H7 (cell line): Measurements from ENCODE around the gene ADAMTSL2. TPM values are rescaled to one million over a fixed set of nuclear protein-coding genes. Genes with fewer than 3 reads are reported as not detected.
A peak's percentile ranks its signal among the peaks of the same experiment; 100 is the strongest.

Experiments used
- DNase-seq: peaks from one replicate; pipeline ENCODE4 v3.0.0; 2012
- H3K27me3 ChIP-seq: 2 replicates; pipeline ENCODE4 v1.6.0; 2011; ENCODE audit warnings: mild to moderate bottlenecking, low read length; ENCODE audit not compliant: control insufficient read depth, insufficient read depth
- H3K36me3 ChIP-seq: replicated peaks from 2 replicates; pipeline ENCODE4 v1.5.1; 2011; ENCODE audit warnings: low read length; ENCODE audit not compliant: control insufficient read depth, insufficient read depth
- H3K4me3 ChIP-seq: 2 replicates; pipeline ENCODE4 v1.5.1; 2011; ENCODE audit warnings: low read depth, mild to moderate bottlenecking, control low read depth, low read length, moderate library complexity; ENCODE audit not compliant: insufficient read depth
- total RNA-seq: library from RNA; depleted of rRNA; stranded (reverse); fragments of >200 nt; shearing (Covaris generic); gene quantifications from 2 replicates; pipeline ENCODE4 v1.2.3, GENCODE V29; 2014

ADAMTSL2 gene
- total RNA-seq, 1 experiment from 2014 or later = 0.42 TPM

DNA sequence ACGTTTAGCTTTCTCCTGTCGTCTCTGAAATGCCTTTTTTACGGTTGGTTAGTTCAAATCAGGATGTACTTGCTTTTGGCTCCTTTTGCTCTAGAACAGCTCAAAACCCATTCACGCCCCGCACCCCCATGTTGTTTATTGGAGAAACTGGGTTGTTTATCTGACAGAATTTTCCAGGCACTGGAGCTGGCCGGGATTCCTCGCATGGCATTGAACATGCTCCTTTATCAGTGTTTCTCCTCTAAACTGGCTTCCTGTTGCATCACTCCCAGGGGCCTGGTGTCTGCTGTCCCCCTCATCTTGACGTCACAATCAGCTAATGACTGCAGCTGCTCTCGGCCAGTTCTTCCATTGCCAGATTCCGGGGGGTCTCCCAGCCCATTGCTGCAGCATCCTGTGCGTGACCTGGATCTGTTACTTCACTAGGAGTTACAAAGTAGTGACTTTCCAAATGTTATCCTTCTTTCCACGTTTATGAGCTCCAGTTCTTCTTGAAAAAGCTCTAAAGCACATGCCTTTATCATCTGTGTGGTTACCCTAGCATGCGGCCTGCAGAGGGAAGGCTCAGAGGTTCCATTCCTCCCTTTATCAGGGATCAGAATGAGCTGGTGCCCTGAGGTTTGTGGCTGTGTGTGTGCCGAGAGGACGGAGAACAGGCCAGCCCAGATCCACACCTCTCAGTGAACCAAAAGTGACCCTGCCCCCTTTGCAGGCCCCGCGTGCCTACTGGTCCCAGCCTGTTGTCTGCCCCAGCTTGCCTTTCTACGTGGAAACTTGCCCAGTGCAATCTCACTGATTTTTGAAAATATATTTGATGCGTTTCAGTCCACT is 47.2 kb downstream of the ADAMTSL2 start:
- DNase-seq = no peak
- H3K4me3 ChIP-seq = no peak overlapping the region
- H3K36me3 ChIP-seq = no peaks in the 10 kb centered on the region
- H3K27me3 ChIP-seq = no peaks in the 10 kb centered on the region

DNA sequence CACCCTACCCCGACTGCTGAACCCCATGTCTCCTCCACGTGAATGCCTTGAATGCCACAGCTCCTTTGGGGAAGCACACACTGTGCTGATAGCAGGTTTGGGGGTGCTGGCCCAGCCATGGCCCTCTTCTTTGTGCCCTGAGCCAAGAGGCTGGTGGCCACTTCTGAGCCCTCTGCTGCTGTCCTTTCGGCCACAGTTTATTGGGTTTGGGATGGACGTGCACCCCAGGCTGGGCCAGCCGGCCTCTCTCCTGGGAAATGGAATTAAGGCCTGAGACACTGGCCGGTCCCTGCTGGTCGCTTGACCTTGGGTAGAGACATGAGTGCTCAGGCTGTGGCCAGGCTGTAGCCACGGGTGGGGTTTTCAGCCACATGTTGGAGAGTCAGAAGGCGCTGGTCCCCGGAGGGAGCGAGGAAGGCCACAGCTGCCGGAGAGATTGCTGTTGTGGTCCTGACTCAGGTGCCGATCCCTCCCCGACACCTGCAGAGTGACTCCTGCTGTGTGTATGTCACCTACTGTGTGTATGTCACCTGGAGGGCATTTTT is 48.1 kb downstream of the ADAMTSL2 start:
- Histone ChIP-seq H3K36me3 (no peaks in the 10 kb centered on the region), H3K27me3 (no peaks in the 10 kb centered on the region), H3K4me3 (no peak overlapping the region)
- DNase-seq = no peak

DNA sequence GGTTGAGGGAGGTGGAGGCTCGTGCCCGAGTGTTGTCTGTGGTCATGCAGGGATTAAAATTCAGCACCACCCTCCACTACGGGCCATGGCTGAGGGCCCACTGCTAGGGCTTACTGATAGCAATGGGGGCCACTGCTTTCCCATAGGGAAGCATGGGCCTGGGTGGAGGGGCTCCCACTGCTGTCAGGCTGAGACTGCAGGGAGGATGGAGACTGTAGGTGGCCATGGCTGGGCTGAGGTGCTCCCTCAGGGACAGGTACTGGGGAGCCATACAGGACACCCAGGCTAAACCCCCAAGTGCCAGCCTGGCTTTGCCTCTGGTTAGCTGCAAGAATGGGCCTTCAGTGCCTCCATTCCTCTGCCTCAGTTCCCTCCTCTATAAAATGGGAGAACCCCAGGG is 48.6 kb downstream of the ADAMTSL2 start:
- H3K36me3 ChIP-seq = no peaks in the 10 kb centered on the region
- H3K27me3 ChIP-seq = no peaks in the 10 kb centered on the region
- no peak for DNase-seq
- no peak overlapping the region for H3K4me3 ChIP-seq

DNA sequence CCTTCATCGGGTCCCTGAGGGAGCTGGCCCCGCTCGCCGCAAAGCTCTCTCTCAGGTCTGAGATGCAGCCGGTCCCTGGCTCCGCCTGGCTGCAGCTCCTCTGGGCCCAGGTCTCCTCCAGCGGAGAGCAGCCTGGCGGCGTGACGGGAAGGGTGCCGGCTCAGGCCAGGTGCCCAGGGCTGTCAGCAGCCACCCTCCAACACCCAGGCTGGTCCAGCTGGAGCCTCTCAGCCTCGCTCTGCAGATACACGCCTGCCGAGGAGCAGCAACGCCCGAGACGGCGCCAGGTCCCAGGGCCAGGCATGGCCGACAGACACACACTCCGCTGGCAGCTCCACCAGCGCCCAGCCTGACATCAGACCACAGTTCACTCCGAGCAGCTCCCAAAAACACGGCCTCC is 49.1 kb downstream of the ADAMTSL2 start:
- Histone ChIP-seq H3K27me3 (no peaks in the 10 kb centered on the region), H3K36me3 (no peaks in the 10 kb centered on the region), H3K4me3 (no peak overlapping the region)
- peak; percentile 62 for DNase-seq

DNA sequence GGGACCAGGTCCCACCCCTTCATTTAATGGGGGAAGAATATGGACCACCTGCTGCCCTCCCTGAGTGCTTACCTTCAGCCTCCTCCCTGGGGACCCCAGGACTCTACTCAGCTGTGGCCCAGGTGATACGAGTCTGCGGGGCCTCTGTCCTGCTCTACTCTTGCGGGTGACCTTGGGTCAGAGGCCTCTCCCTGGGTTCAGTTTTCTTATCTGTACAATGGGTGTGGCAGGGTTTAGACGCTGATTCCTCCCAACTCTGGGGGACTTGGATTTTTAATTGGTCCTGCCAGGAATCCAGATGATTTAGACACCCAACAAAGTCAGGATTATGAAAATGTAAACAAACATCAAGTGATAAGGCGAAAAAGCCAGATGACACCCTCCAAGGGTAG is 49.7 kb downstream of the ADAMTSL2 start:
- no peak for DNase-seq
- no peaks in the 10 kb centered on the region for H3K36me3 ChIP-seq
- H3K4me3 ChIP-seq = no peak overlapping the region
- no peaks in the 10 kb centered on the region for H3K27me3 ChIP-seq

DNA sequence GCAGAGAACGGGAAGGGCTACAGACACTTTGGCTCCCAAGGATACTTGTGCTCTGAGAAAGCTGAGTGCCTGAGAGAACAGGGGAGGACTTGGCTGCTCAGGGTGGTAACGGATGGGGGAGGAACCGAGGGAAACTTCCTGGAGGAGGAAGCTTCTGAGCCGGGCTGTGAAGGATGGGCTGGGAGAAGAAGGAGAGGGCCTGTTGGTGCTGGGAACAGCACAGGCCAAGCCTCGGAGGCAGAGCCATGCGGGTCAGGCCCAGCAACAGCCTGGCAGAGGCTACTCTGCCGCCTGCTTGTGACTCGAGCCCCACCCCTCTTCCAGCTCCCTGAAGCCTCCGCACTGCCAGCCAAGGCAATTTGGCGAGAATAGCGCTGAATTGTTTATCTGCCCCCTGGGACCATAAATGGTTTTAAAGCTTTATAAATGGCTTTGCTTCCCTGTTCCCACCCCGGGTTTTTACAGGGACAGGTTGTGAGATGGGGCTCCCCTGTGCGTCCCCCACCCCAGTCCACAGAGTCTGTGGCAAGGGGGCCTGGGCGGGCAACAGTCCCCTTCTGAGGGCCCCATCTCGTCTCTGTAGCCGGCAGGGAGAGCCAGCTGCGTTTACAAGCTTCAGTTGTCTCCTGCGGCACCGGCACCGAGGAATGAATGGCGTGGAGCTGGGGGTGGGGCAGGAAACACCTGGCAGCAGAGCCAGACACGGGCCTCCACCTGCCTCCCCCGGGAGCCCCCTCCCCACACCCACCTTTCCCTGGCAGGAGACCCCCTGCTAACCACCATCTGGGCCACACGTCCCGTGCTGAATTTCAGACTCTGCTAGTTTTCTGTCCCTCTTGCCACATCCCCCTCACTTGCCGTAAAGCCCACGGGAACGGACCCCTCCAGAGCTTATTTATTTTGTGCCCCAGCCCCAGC is 50.3 kb downstream of the ADAMTSL2 start:
- peak; percentile 88 for DNase-seq

DNA sequence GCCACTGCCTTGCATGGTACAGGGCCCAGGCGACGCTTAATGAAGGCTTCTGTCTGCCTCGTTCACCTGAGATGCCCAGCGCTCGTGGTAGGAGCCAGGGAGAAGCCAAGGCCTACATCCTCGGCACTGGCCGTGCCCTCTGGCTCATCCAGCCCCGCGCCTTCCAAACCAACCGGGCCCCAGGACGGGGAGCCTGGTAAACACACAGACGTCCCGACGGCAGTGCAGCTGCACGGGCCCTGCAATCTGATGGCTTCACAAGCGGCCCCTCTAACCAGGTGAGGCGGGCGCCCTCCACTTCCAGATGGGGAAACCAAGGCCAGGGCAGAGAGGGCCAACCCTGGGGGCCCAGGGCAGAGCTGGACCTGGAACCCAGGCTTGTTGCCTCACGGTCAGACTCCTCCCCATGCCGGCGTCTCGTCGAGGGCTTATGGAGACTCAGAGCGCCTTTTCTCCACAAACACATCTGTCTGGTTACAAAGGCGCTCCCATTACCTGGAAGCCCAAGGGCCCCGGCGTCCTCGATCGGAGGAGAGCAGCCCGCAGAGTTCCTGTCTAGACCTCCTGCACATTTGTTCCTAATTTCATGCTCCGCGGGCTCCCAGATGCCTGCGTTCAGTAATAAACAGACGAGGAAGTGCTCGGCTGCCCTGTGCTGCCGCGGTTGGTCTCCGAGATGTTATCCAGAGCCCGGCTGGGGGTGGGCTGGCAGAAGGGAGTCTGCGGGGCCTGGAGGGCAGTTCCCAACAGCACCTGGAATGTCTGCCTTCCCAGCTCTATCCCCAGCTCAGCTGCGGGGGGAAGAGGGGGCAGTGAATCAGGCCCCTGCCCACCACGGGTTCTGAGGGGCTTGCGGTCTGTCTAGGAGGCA is 51.2 kb downstream of the ADAMTSL2 start:
- Histone ChIP-seq H3K27me3 (no peaks in the 10 kb centered on the region), H3K4me3 (no peak overlapping the region), H3K36me3 (no peaks in the 10 kb centered on the region)
- DNase-seq = peak; percentile 80

More for the DNA sequence above, 50.3 kb downstream of the ADAMTSL2 start:
- no peak overlapping the region for H3K4me3 ChIP-seq
- H3K27me3 ChIP-seq = no peaks in the 10 kb centered on the region
- no peaks in the 10 kb centered on the region for H3K36me3 ChIP-seq

DNA sequence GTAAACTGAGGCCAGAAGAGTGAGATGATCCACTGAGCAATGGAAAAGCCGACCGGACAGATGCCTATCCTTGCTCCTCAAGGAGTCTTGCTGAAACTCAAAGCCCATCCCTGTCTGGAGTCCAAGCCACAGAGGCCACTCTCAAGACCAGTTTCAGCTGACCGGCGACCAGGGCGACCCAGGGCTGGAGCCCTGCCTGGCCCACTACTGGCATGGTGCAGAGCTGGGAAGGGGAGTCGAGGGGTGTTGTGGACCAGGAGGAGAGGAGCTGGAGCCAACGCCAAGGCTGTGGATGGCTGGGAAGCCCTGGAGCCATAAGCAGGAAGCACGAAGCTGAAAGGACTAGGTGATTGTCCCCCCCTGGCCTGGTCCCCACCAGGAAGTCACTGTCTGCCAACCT is 52.5 kb downstream of the ADAMTSL2 start:
- no peaks in the 10 kb centered on the region for H3K36me3 ChIP-seq
- no peak for DNase-seq
- H3K4me3 ChIP-seq = no peak overlapping the region
- no peaks in the 10 kb centered on the region for H3K27me3 ChIP-seq

DNA sequence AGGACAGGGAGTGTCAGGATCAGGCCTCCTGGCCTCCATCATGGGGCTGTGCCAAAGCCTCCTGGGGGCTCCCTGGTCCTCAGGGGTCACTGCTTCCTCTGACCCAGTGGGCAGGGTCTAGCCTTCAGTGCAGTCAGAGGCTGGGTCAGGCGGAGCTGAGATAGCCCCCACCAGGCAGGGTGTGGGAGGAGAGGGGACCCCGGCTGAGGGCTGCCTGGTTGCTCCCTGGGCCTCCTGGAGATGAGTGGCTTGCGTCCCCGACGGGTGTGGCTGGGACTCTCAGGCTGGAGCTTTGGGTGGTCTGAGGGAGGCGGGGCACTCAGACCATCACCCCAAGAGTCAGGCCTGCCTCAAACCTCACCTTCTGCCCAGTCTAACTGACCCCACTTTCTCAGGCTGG is 53.0 kb downstream of the ADAMTSL2 start:
- Histone ChIP-seq H3K36me3 (no peaks in the 10 kb centered on the region), H3K4me3 (no peak overlapping the region), H3K27me3 (no peaks in the 10 kb centered on the region)
- DNase-seq = no peak

DNA sequence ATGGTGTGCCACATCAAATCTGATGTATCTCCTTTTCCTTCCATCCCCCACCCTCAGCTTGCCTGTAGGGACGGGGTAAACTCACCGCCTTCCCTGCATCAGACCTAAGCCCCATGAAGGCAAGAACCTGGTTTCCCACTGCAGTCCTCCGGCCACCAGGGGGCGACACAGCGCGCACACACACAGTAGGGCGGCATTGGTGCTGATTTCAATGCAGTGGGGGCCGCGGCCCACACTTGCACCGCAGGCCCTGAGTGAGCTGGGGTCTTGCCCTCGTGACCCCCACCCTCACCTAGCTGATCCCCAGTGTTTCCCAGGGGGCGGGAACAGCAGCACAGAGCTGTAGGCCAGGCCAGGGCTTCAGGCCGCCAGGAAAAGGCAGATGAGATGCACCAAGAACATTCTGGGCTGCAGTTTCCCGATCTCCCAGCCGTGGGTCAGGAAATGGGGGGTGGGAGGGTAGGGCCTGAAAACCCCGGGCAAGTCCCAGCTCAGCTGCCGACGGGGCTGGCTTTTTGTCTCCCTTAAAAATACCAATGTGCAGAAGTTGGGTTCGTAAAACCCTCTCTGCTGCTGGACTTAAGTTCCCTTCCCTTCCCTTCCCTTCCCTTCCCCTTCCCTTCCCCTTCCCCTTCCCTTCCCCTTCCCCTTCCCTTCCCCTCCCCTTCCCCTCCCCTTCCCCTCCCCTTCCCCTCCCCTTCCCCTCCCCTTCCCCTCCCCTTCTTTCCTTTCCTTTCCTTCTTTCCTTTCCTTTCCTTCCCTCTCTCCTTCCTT is 55.1 kb downstream of the ADAMTSL2 start:
- Histone ChIP-seq H3K36me3 (no peaks in the 10 kb centered on the region), H3K4me3 (no peak overlapping the region), H3K27me3 (no peaks in the 10 kb centered on the region)
- peak; percentile 93 for DNase-seq

DNA sequence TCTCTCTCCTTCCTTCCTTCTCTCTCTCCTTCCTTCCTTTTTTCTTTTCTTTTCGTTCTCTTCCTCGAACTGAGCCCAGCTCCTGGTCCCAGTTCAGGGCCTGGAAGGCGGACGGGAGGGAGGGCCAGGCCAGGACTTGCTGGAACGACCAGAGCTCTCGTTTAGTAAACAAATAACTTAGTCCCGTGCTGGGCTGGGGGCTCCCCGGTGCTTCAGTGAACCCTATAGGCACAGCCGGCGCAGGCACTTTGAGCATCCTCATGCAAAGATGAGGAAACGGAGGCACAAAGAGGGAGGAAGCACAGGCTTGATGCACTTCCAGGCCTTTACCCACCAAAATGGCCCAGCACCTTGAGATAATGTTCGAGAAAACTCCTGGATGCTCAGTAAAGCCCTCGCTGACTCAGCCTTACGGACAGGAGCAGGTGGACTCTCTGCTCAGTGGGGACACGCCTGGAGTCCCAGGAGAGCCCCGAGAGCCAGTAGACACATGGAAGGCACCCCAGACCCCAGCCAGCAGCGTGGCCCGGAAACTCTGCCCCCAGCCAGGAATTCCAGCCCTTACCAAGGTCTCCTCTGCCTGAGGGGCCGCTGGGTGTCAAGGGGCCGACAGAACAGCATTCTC is 55.8 kb downstream of the ADAMTSL2 start:
- Histone ChIP-seq H3K36me3 (no peaks in the 10 kb centered on the region), H3K27me3 (no peaks in the 10 kb centered on the region), H3K4me3 (no peak overlapping the region)
- DNase-seq = no peak

DNA sequence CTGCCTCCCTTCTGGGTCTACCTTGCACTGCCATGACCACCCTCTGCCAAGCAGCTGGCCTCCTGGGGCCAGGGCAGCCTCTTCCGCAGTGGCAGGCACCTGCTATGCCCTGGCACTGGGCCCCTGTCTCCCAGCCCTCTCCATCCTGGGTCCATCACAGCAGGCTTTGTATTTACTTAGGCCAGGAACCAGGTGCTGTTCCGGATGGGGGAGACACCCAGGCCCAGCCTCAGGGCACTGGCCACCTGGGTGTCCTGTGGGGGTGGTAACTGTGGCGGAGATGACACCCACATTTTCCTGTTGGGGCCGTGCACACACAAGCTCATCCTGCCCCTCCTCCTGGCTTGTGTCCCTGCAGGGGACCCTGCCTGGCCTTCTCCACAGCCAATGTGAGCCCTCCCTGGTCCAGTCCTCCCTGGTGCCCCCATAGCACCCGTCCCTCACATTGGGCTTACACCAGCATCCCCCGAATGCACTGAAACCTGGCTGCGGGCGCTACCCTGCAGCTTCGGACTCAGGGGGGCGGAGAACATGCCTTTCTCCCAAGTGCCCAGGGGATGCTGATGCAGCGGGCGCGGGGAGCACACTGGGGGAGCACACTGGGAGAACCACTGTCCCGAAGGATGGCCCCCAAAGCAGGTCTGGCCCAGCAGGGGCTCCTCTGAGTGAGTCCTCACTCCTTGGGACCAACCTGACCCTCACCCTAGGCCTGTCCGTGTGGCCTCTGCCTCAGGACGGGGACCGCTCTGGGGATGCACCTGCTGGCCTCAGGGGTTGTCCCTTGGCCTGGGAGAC is 56.8 kb downstream of the ADAMTSL2 start:
- H3K36me3 ChIP-seq = no peaks in the 10 kb centered on the region
- H3K4me3 ChIP-seq = no peak overlapping the region
- no peaks in the 10 kb centered on the region for H3K27me3 ChIP-seq
- no peak for DNase-seq
